OCI-LY1 (cell line): Measurements from ENCODE around the gene DUSP1.

Experiments
- EZH2 ChIP-seq: fragments of 200-600 bp; sonication (generic), shearing (Covaris generic); IDR thresholded peaks from 2 replicates; pipeline ENCODE4 v1.8.0; 2017; ENCODE audit warnings: borderline replicate concordance, mixed run types, mild to moderate bottlenecking, antibody characterized with exemption, low read length, moderate library complexity, mixed read lengths
- TF ChIP-seq, protein P1 (sequence below): fragments of 200-600 bp; sonication (generic), shearing (Covaris generic); IDR thresholded peaks from 2 replicates; pipeline ENCODE4 v1.5.1; 2017; ENCODE audit warnings: mild to moderate bottlenecking, antibody characterized with exemption, low read length, moderate library complexity, mixed read lengths

DNA sequence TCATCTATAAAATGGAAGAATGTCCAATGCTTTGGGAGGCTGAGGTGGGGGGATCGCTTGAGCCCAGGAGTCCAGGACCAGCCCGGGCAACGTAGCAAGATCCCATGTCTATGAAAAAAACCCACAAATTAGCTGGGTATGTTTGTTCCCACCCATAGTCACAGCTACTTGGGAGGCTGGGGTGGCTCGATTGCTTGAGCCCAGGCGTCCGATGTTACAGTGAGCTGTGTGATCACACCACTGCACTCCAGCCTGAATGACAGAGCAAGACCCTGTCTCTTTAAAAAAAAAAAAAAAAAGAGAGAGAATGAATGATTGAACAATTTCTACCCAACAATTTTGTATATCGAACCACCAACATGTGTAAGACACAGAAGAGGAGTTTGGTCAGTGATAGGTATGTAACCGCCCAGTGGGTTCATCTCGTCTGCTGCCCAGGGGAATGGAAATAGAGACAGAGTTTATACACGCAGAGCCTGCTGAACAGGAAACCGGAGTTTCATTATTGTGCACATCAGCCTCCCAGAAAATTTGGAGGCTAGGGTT, 36.8 kb upstream of the DUSP1 start:
- TF ChIP-seq, protein P1, sequence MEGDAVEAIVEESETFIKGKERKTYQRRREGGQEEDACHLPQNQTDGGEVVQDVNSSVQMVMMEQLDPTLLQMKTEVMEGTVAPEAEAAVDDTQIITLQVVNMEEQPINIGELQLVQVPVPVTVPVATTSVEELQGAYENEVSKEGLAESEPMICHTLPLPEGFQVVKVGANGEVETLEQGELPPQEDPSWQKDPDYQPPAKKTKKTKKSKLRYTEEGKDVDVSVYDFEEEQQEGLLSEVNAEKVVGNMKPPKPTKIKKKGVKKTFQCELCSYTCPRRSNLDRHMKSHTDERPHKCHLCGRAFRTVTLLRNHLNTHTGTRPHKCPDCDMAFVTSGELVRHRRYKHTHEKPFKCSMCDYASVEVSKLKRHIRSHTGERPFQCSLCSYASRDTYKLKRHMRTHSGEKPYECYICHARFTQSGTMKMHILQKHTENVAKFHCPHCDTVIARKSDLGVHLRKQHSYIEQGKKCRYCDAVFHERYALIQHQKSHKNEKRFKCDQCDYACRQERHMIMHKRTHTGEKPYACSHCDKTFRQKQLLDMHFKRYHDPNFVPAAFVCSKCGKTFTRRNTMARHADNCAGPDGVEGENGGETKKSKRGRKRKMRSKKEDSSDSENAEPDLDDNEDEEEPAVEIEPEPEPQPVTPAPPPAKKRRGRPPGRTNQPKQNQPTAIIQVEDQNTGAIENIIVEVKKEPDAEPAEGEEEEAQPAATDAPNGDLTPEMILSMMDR, result no peak
- no peak for TF ChIP-seq EZH2
